H9 (cell line): ENCODE data around the gene GUCY2F. TPM values are rescaled to one million over a fixed set of nuclear protein-coding genes. Genes with fewer than 3 reads are reported as not detected.

Experiments used
- DNase-seq: peaks from one replicate; pipeline ENCODE4 v3.0.0-alpha.2; 2017
- H2AFZ ChIP-seq: one replicate; pipeline ENCODE4 v1.6.1; 2013; ENCODE audit warnings: mild to moderate bottlenecking, low read length, control low read depth, moderate library complexity
- H2AK5ac ChIP-seq: 2 replicates; pipeline ENCODE4 v1.6.1; 2013; ENCODE audit warnings: low read length, control low read depth, mixed read lengths; ENCODE audit not compliant: insufficient read length
- H2BK120ac ChIP-seq: one replicate; pipeline ENCODE4 v1.6.1; 2013; ENCODE audit warnings: low read depth, mild to moderate bottlenecking, low read length, control low read depth, inconsistent platforms; ENCODE audit not compliant: poor library complexity, severe bottlenecking
- H2BK12ac ChIP-seq: 2 replicates; pipeline ENCODE4 v1.6.1; 2013; ENCODE audit warnings: low read length, control low read depth, mixed read lengths, low read depth; ENCODE audit not compliant: insufficient read length
- H2BK15ac ChIP-seq: 2 replicates; pipeline ENCODE4 v1.6.1; 2013; ENCODE audit warnings: low read depth, low read length, control low read depth
- H2BK20ac ChIP-seq: one replicate; pipeline ENCODE4 v1.6.1; 2013; ENCODE audit warnings: low read depth, mild to moderate bottlenecking, low read length, control low read depth, inconsistent platforms; ENCODE audit not compliant: poor library complexity, severe bottlenecking
- H2BK5ac ChIP-seq: 2 replicates; pipeline ENCODE4 v1.6.1; 2013; ENCODE audit warnings: low read length, control low read depth, mixed read lengths; ENCODE audit not compliant: insufficient read length
- H3K14ac ChIP-seq: 2 replicates; pipeline ENCODE4 v1.6.1; 2013; ENCODE audit warnings: low read length, control low read depth; ENCODE audit not compliant: insufficient read depth
- H3K18ac ChIP-seq: 2 replicates; pipeline ENCODE4 v1.6.1; 2013; ENCODE audit warnings: low read depth, mild to moderate bottlenecking, mixed read lengths, low read length, control low read depth; ENCODE audit not compliant: insufficient read length
- H3K23ac ChIP-seq: 2 replicates; pipeline ENCODE4 v1.6.1; 2013; ENCODE audit warnings: low read length, control low read depth, mixed read lengths, low read depth; ENCODE audit not compliant: insufficient read length
- H3K23me2 ChIP-seq: 2 replicates; pipeline ENCODE4 v1.6.1; 2013; ENCODE audit warnings: low read depth, mild to moderate bottlenecking, mixed read lengths, low read length, control low read depth; ENCODE audit not compliant: insufficient read length, poor library complexity, severe bottlenecking
- H3K27ac ChIP-seq: 2 replicates; pipeline ENCODE4 v1.5.1; 2013; ENCODE audit warnings: low read length, control low read depth, mixed read lengths, low read depth; ENCODE audit not compliant: insufficient read length
- H3K27me3 ChIP-seq: 2 replicates; pipeline ENCODE4 v1.6.1; 2013; ENCODE audit warnings: low read length, control low read depth, inconsistent platforms; ENCODE audit not compliant: insufficient read depth
- H3K4ac ChIP-seq: 2 replicates; pipeline ENCODE4 v1.6.1; 2013; ENCODE audit warnings: low read depth, mild to moderate bottlenecking, control low read depth, inconsistent platforms, low read length, moderate library complexity
- H3K4me1 ChIP-seq: 2 replicates; pipeline ENCODE4 v1.6.1; 2013; ENCODE audit warnings: low read length, control low read depth, inconsistent platforms; ENCODE audit not compliant: insufficient read depth
- H3K4me2 ChIP-seq: 2 replicates; pipeline ENCODE4 v1.6.1; 2013; ENCODE audit warnings: low read length, control low read depth, mixed read lengths; ENCODE audit not compliant: insufficient read length, insufficient read depth
- H3K56ac ChIP-seq: 2 replicates; pipeline ENCODE4 v1.6.1; 2013; ENCODE audit warnings: low read depth, mild to moderate bottlenecking, mixed read lengths, low read length, control low read depth; ENCODE audit not compliant: insufficient read length
- H3K79me1 ChIP-seq: 2 replicates; pipeline ENCODE4 v1.6.1; 2013; ENCODE audit warnings: low read depth, mild to moderate bottlenecking, moderate library complexity, low read length, control low read depth, inconsistent platforms; ENCODE audit not compliant: insufficient read depth, poor library complexity, severe bottlenecking
- H3K79me2 ChIP-seq: 2 replicates; pipeline ENCODE4 v1.6.1; 2013; ENCODE audit warnings: low read length, control low read depth, inconsistent platforms; ENCODE audit not compliant: insufficient read depth
- H3K9ac ChIP-seq: 2 replicates; pipeline ENCODE4 v1.6.1; 2013; ENCODE audit warnings: low read length, control low read depth, mixed read lengths; ENCODE audit not compliant: insufficient read length; ENCODE audit errors: extremely low read depth
- H3K9me3 ChIP-seq: one replicate; pipeline ENCODE4 v1.6.1; 2013; ENCODE audit warnings: low read depth, low read length, inconsistent platforms; ENCODE audit not compliant: control insufficient read depth
- H3T11ph ChIP-seq: one replicate; pipeline ENCODE4 v1.6.1; 2013; ENCODE audit warnings: mild to moderate bottlenecking, low read length, control low read depth, inconsistent platforms
- H4K20me1 ChIP-seq: one replicate; pipeline ENCODE4 v1.6.1; 2013; ENCODE audit not compliant: control insufficient read depth, insufficient read length, insufficient read depth
- H4K5ac ChIP-seq: 2 replicates; pipeline ENCODE4 v1.6.1; 2013; ENCODE audit warnings: low read depth, mild to moderate bottlenecking, mixed read lengths, low read length, control low read depth; ENCODE audit not compliant: insufficient read length
- H4K8ac ChIP-seq: replicated peaks from 2 replicates; pipeline ENCODE4 v1.6.1; 2013; ENCODE audit warnings: low read length, control low read depth, mixed read lengths, low read depth; ENCODE audit not compliant: insufficient read length
- H4K91ac ChIP-seq: 2 replicates; pipeline ENCODE4 v1.6.1; 2013; ENCODE audit warnings: low read depth, mild to moderate bottlenecking, moderate library complexity, mixed read lengths, low read length, control low read depth; ENCODE audit not compliant: insufficient read length
- H3K27ac Mint-ChIP-seq, 3 experiments: 2 replicates in 2 of 3; 3 replicates in 1 of 3; pipeline ENCODE4 v1.8.0; 2020 to 2021; ENCODE audit warnings: mixed read lengths in 3 of 3, mild to moderate bottlenecking in 1 of 3, moderate library complexity in 1 of 3
- H3K27me3 Mint-ChIP-seq: 2 replicates; pipeline ENCODE4 v1.8.0; 2021; ENCODE audit warnings: low read depth, mild to moderate bottlenecking, moderate library complexity, mixed read lengths
- H3K36me3 Mint-ChIP-seq, 3 experiments: 2 replicates in 2 of 3; 3 replicates in 1 of 3; pipeline ENCODE4 v1.8.0; 2020 to 2021; ENCODE audit warnings: low read depth in 3 of 3, mixed read lengths in 3 of 3; ENCODE audit not compliant: insufficient read depth in 1 of 3
- H3K4me1 Mint-ChIP-seq, 2 experiments: 2 replicates each; pipeline ENCODE4 v1.8.0; 2020; ENCODE audit warnings: mixed read lengths in 2 of 2
- H3K4me3 Mint-ChIP-seq, 2 experiments: 2 replicates in 1 of 2; 3 replicates in 1 of 2; pipeline ENCODE4 v1.8.0; 2020 to 2021; ENCODE audit warnings: mild to moderate bottlenecking in 2 of 2, mixed read lengths in 2 of 2, moderate library complexity in 1 of 2
- H3K9me3 Mint-ChIP-seq, 2 experiments: 2 replicates in 1 of 2; 3 replicates in 1 of 2; pipeline ENCODE4 v1.8.0; 2020; ENCODE audit warnings: mild to moderate bottlenecking in 2 of 2, mixed read lengths in 2 of 2, moderate library complexity in 1 of 2
- total RNA-seq: library from RNA; stranded (reverse); gene quantifications from 2 replicates; pipeline ENCODE4 v1.2.1, GENCODE V29; 2021
- TF ChIP-seq, protein P1 (sequence below): fragments of 200-600 bp; sonication (generic); conservative IDR thresholded peaks from 3 replicates; pipeline ENCODE4 v1.8.0; 2021; ENCODE audit warnings: antibody characterized with exemption, mild to moderate bottlenecking

GUCY2F gene
- total RNA-seq, 1 experiment from 2014 or later: 0.11 TPM

DNA sequence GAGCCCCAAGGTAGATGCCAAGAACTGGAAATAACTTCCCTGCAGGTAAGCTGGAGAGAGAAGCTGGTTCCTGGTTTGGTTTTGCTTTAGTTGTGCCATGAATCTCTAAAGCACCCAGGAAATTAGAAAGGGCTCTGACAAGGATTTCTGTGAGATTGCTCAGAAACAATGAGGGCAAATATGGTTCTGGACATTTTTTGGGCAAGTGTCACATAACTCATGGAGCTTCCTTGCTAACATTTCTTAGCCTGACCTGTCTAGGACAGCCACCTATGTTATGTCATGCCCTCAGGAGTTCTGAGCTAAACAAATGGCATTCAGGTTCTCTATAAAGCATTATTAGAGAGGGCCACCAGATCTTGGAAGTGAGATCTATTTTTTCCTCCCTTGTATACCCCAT, 131.8 kb downstream of the GUCY2F start:
- no peak overlapping the region for H4K8ac ChIP-seq
- no peak overlapping the region for H2BK120ac ChIP-seq
- H2AFZ ChIP-seq: no peak overlapping the region
- H3K79me2 ChIP-seq: no peaks in the 10 kb centered on the region
- Mint-ChIP-seq H3K27me3 (0 out of 2 replicates have a peak, but pooled peaks cover 2% of the 10 kb centered on the region), H3K9me3 (no peaks in the 10 kb centered on the region), H3K4me3 (no peak overlapping the region), H3K36me3 (no peaks in the 10 kb centered on the region), H3K27ac (no peak overlapping the region), H3K4me1 (peaks cover 3 to 10% of the 10 kb centered on the region in 2 experiments; a peak in 1 of 4 replicates)
- no peaks in the 10 kb centered on the region for H3K27me3 ChIP-seq
- no peak overlapping the region for H3K4ac ChIP-seq
- H3K23me2 ChIP-seq: no peaks in the 10 kb centered on the region
- no peak overlapping the region for H2BK15ac ChIP-seq
- H3K4me1 ChIP-seq: no peaks in the 10 kb centered on the region; the same call in 1 of the 2 replicates
- no peak overlapping the region for H3K23ac ChIP-seq
- H3K27ac ChIP-seq: no peak overlapping the region
- H3K14ac ChIP-seq: no peak overlapping the region
- no peak for DNase-seq
- no peaks in the 10 kb centered on the region for H3K9me3 ChIP-seq
- H2BK5ac ChIP-seq: no peak overlapping the region
- H3T11ph ChIP-seq: no peak overlapping the region
- H4K5ac ChIP-seq: no peak overlapping the region
- H2BK12ac ChIP-seq: no peak overlapping the region
- H4K20me1 ChIP-seq: no peaks in the 10 kb centered on the region
- H3K9ac ChIP-seq: no peak overlapping the region
- no peak overlapping the region for H3K18ac ChIP-seq
- no peaks in the 10 kb centered on the region for H3K79me1 ChIP-seq
- TF ChIP-seq, protein P1, sequence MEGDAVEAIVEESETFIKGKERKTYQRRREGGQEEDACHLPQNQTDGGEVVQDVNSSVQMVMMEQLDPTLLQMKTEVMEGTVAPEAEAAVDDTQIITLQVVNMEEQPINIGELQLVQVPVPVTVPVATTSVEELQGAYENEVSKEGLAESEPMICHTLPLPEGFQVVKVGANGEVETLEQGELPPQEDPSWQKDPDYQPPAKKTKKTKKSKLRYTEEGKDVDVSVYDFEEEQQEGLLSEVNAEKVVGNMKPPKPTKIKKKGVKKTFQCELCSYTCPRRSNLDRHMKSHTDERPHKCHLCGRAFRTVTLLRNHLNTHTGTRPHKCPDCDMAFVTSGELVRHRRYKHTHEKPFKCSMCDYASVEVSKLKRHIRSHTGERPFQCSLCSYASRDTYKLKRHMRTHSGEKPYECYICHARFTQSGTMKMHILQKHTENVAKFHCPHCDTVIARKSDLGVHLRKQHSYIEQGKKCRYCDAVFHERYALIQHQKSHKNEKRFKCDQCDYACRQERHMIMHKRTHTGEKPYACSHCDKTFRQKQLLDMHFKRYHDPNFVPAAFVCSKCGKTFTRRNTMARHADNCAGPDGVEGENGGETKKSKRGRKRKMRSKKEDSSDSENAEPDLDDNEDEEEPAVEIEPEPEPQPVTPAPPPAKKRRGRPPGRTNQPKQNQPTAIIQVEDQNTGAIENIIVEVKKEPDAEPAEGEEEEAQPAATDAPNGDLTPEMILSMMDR: no peak
- H3K56ac ChIP-seq: no peak overlapping the region
- H4K91ac ChIP-seq: no peak overlapping the region
- no peak overlapping the region for H2AK5ac ChIP-seq
- no peak overlapping the region for H3K4me2 ChIP-seq
- H2BK20ac ChIP-seq: no peak overlapping the region
